ENCODE results near the gene LGALS3BP.

- TF ChIP-seq CTCF (IDR thresholded peaks at IDR 0.05) (no peak), EZH2 (IDR thresholded peaks at IDR 0.05; ENCODE audit: borderline replicate concordance, insufficient read depth, low read depth, low read length, poor library complexity, severe bottlenecking) (no peak)
Measured at GRCh38 chr17:79026376-79027273, 46.9 kb upstream of the LGALS3BP start.
